HK-2 (cell line): ENCODE measurements around the gene ZFP36L2.

ENCODE experiments used
- DNase-seq: peaks from one replicate; pipeline ENCODE4 v3.0.0-alpha.2; 2018; ENCODE audit not compliant: unreplicated experiment

Gene ZFP36L2

DNA sequence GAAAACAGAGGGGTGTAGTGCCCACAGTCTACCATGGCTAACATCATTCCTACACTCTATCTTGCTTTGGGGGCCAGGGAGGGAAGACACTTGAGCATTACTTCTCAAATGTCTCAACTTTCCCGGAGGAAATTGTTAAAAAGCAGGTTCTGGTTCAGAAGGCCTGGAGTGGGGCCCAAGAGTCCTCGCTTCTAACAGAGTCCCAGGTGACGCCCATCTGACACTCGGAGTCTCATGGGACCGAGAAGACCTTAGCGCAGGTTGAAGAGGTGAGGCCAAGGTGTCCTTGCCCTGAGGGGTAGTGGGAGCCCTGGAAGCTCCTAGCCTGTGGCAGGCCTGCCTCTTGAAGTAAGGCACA, 40.1 kb downstream of the ZFP36L2 start:
- no peak for DNase-seq

DNA sequence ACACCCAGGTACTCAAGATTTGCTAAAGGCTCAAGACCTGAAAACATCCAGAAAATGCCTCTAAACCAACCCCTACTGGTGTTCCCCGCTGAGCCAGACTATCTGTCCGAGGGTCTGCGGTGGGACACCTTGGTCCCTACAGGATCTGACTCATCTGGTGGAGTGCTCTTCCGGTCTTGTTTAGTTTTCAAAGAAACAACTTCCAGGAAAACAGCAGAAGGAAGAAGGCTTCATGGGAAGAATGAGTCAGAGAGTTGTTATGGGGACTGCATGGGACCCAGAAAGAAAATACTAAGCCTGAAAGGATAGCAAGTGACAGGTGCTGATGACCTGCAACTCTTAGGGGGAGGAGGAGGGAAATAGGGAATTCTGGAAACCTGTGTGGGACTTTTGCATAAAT, 41.3 kb downstream of the ZFP36L2 start:
- DNase-seq = no peak

GRCh38 chr2:43184339-43184895, 42.0 kb downstream of the ZFP36L2 start:
- peak; percentile 41 for DNase-seq

DNA sequence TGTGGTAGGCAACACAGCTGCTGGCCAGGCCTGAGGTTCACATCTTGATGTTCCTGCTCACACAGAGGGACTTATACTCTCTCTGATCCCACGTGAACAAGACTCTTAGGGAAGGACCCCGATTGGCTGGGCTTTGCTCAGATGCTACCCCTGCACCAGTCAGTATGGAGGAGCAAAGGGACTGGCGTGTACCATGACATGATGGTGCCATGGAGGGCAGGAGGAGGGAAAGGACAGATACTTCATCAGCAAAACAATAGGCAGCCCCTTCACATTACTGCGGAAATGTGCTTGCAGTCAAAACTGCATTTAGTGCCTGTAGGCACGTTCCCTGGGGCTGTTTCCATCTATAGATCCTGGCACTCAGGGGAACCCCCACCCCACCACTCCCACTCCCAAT, 42.7 kb downstream of the ZFP36L2 start:
- no peak for DNase-seq

GRCh38 chr2:43180897-43181296, 45.5 kb downstream of the ZFP36L2 start:
- no peak for DNase-seq

GRCh38 chr2:43179942-43180341, 46.5 kb downstream of the ZFP36L2 start:
- DNase-seq = no peak

DNA sequence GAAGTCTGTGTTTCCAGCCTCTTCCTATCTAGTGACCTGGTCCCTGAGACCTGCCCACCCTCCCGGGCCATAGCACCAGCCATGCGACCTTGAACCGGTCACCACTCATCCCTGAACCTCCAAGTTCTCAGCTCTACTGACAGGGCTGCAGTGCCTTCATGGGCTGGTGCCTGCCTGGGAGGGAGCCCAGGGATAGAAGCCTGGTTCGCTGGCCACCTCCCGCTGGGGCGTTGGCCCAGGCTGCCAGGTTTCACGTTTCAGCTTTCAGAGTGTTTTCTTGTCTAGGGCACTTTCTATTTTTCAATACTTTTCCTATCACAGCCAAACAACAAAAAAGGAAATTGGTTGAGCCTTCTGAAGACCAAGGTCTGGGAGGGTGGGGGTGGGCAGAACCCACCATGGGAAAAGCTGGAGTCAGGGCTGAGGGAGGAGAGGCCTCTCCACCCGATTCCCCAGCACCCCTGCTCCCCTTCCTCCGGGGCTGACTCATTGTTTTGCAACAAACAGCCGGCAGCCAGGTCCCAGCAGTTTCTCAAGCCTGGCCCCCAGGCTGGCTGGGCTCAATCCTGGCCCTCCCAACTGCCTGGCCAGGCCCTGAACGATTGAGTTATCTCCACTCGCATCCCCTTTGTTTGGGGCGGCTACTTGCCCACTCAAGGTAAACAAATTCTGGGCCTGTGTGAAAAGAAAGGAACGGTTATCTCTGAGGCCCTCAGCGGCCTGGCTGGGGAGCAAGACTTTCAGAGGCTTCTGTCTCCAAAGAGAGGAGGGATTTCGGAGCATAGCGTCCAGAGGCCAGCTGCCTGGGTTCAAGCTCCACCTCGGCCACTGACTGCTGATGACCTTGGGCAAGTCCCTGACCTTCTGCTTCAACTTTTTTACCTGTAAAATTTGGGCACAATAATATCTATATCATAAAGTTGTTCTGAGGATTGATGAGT, 47.5 kb downstream of the ZFP36L2 start:
- peak; percentile 36 for DNase-seq

DNA sequence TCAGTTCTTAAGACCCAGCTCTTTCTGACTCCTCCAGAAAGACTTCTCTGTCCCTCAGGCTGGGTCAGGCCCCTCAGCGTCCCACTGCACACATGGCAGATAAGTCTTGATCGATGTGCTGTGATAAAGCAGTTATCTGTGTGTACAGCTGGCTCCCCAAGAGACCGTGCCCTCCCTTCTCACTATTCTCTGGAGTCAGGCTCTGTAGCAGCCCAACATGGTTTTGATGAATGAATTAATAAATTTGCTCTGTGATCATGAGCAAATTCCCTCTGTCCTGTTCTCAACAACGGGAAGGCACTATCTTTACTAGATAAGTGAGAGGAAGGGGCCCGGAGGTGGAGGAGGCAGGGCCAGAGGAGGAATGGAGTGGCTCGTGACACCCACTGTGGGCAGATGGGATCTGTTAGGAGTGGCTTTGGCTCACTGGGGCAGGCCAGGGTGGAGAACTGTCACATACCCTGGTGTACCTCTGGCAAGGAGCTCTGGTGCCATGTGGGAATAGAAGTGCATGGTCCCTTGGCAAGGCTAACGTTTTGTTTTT, 48.3 kb downstream of the ZFP36L2 start:
- no peak for DNase-seq

- DNase-seq = no peak
Observed at GRCh38 chr2:43176449-43176848, 50.0 kb downstream of the ZFP36L2 start.

- DNase-seq = no peak
Observed at GRCh38 chr2:43175876-43176275, 50.5 kb downstream of the ZFP36L2 start.

DNA sequence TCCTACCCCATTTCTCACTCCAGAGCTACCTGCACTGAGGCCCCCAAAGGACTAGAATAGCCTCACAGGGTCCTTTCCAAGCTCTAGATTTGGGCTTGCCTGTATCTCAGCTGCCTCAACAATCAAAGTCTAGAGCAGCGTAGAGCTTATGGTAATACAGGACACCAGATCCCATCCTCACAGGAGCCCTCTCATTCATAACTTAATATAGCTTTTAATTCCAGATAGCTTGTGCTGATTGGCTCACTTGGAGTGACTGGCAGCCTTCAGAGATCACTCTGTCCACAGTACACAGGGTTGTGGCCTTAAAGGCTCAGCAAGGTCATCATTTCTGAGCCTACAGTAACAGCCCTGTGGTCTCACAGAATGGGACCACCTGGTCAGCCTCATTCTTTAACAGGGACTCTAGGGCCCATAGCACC, 51.4 kb downstream of the ZFP36L2 start:
- DNase-seq = no peak

DNA sequence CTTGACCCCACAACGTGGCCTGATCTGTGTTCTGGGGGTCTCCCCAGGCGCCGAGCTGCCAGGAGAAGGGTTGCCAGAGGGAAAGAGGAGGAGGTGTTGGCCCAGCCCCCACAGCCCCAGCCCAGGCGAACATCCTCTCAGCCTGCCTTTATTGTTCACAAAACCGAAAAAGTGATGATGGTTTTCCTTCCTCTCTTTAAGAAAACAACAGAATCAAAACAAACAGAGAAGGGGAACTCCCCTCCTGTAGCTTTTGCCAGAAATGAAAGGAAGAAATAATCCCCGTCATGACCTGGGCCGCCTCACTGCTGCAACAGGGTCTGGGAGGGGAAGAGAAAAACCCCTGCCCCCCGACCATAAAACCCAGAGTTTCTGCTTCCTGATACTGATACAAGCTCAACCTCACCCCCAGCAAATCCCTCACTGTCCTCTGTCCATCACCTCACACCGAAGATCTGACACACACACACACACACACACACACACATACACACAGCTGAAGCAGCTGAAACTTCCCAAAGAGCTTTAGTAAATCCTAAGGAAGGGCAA, 52.0 kb downstream of the ZFP36L2 start:
- no peak for DNase-seq
